Measurements from ENCODE around the gene SBF1. TPM values are rescaled to one million over a fixed set of nuclear protein-coding genes. Genes with fewer than 3 reads are reported as not detected.

The SBF1 gene
- total RNA-seq, 2 experiments from 2014 or later = 97.6 TPM

GRCh38 chr22:50463188-50463900 is 11.5 kb downstream of the SBF1 start:
- DNase-seq (no peak), ATAC-seq (no peak)
- Mint-ChIP-seq H3K4me3 (no peak overlapping the region), H3K27ac (no peak overlapping the region), H3K4me1 (no peaks in the 10 kb centered on the region), H3K9me3 (ENCODE audit: low read depth) (no peaks in the 10 kb centered on the region), H3K27me3 (no peaks in the 10 kb centered on the region), H3K36me3 (ENCODE audit: low read depth) (peaks cover 40% of the 10 kb centered on the region)
- intact Hi-C loops (cut with DNase I, micrococcal nuclease) = no loop called here
- ChIA-PET POLR2A (no interaction called here), CTCF (interaction anchor here (1.1 kb wide), 1 partner anchor 35 kb away, joined by 5 read pairs; no protein-coding TSS in a partner anchor)

- H3K4me1 Mint-ChIP-seq = no peaks in the 10 kb centered on the region
- H3K27ac Mint-ChIP-seq = no peak overlapping the region
- CTCF ChIA-PET = no interaction called here
- H3K27me3 Mint-ChIP-seq = no peaks in the 10 kb centered on the region
- H3K9me3 Mint-ChIP-seq (ENCODE audit: low read depth) = no peaks in the 10 kb centered on the region
- POLR2A ChIA-PET = no interaction called here
- ATAC-seq (no peak), DNase-seq (no peak)
- peaks cover 45% of the 10 kb centered on the region for H3K36me3 Mint-ChIP-seq (ENCODE audit: low read depth)
- intact Hi-C loops (cut with DNase I, micrococcal nuclease) = no loop called here
- no peak overlapping the region for H3K4me3 Mint-ChIP-seq
Measured at GRCh38 chr22:50461979-50462540, 12.8 kb downstream of the SBF1 start.

- H3K27ac Mint-ChIP-seq = no peak overlapping the region
- POLR2A ChIA-PET = no interaction called here
Measured at GRCh38 chr22:50461536-50461935, 13.3 kb downstream of the SBF1 start.

GRCh38 chr22:50460938-50461337 is 13.9 kb downstream of the SBF1 start:
- DNase-seq (no peak), ATAC-seq (no peak)
- H3K27me3 Mint-ChIP-seq = no peaks in the 10 kb centered on the region
- H3K9me3 Mint-ChIP-seq (ENCODE audit: low read depth) = no peaks in the 10 kb centered on the region
- no peak overlapping the region for H3K27ac Mint-ChIP-seq
- intact Hi-C loops (cut with DNase I, micrococcal nuclease) = no loop called here
- ChIA-PET CTCF (no interaction called here), POLR2A (no interaction called here)
- H3K4me1 Mint-ChIP-seq = no peaks in the 10 kb centered on the region
- no peak overlapping the region for H3K4me3 Mint-ChIP-seq
- peaks cover 35% of the 10 kb centered on the region for H3K36me3 Mint-ChIP-seq (ENCODE audit: low read depth)

More at GRCh38 chr22:50461536-50461935, 13.3 kb downstream of the SBF1 start:
- H3K4me3 Mint-ChIP-seq = no peak overlapping the region
- DNase-seq (no peak), ATAC-seq (no peak)
- intact Hi-C loops (cut with DNase I, micrococcal nuclease) = no loop called here
- no peaks in the 10 kb centered on the region for H3K9me3 Mint-ChIP-seq (ENCODE audit: low read depth)
- no peaks in the 10 kb centered on the region for H3K4me1 Mint-ChIP-seq
- CTCF ChIA-PET = no interaction called here
- no peaks in the 10 kb centered on the region for H3K27me3 Mint-ChIP-seq
- H3K36me3 Mint-ChIP-seq (ENCODE audit: low read depth) = peaks cover 41% of the 10 kb centered on the region

- ChIA-PET CTCF (no interaction called here), POLR2A (no interaction called here)
- H3K27ac Mint-ChIP-seq = no peak overlapping the region
- no peaks in the 10 kb centered on the region for H3K27me3 Mint-ChIP-seq
- H3K4me3 Mint-ChIP-seq = no peak overlapping the region
- ATAC-seq = no peak
- peaks cover 38% of the 10 kb centered on the region for H3K36me3 Mint-ChIP-seq (ENCODE audit: low read depth)
- intact Hi-C loops (cut with DNase I, micrococcal nuclease) = loop anchor here in 1 of 2 experiments (10.0 kb wide), 1 partner anchor 45 kb away; the partner anchor contains the start of genes LMF2 and NCAPH2
- no peaks in the 10 kb centered on the region for H3K4me1 Mint-ChIP-seq
- H3K9me3 Mint-ChIP-seq (ENCODE audit: low read depth) = no peaks in the 10 kb centered on the region
- DNase-seq = no peak
Measured at GRCh38 chr22:50459496-50460140, 15.2 kb downstream of the SBF1 start.

- ATAC-seq (no peak), DNase-seq (no peak)
- Mint-ChIP-seq H3K4me3 (no peak overlapping the region), H3K36me3 (ENCODE audit: low read depth) (peaks cover 37% of the 10 kb centered on the region), H3K9me3 (ENCODE audit: low read depth) (no peaks in the 10 kb centered on the region), H3K4me1 (peaks cover 2% of the 10 kb centered on the region), H3K27me3 (no peaks in the 10 kb centered on the region), H3K27ac (no peak overlapping the region)
- POLR2A ChIA-PET = no interaction called here
- CTCF ChIA-PET = no interaction called here
- intact Hi-C loops (cut with DNase I, micrococcal nuclease) = loop anchor here in 1 of 2 experiments (10.0 kb wide), 1 partner anchor 46 kb away; the partner anchor contains the start of genes LMF2 and NCAPH2
Measured at GRCh38 chr22:50459016-50459415, 15.8 kb downstream of the SBF1 start.

- Mint-ChIP-seq H3K27ac (no peak overlapping the region), H3K4me1 (peaks cover 11% of the 10 kb centered on the region), H3K27me3 (no peaks in the 10 kb centered on the region), H3K4me3 (no peak overlapping the region), H3K9me3 (ENCODE audit: low read depth) (no peaks in the 10 kb centered on the region), H3K36me3 (ENCODE audit: low read depth) (peaks cover 32% of the 10 kb centered on the region)
- ChIA-PET CTCF (interaction anchor here (0.6 to 1.7 kb wide), 3 partner anchors 12 to 86 kb away, joined by 3 to 4 read pairs (median 3); partner anchors contain the start of gene SCO2), POLR2A (interaction anchor here (0.9 kb wide), 1 partner anchor 83 kb away, joined by 3 read pairs; no protein-coding TSS in a partner anchor)
- peak; percentile 52 for DNase-seq
- peak; percentile 57 for ATAC-seq
- intact Hi-C loops (cut with DNase I, micrococcal nuclease) = loop anchor here in 1 of 2 experiments (10.0 kb wide), 1 partner anchor 48 kb away; the partner anchor contains the start of genes LMF2 and NCAPH2
Measured at GRCh38 chr22:50456466-50457234, 18.2 kb downstream of the SBF1 start.

- H3K27me3 Mint-ChIP-seq = no peaks in the 10 kb centered on the region
- DNase-seq (no peak), ATAC-seq (no peak)
- H3K4me3 Mint-ChIP-seq = no peak overlapping the region
- H3K36me3 Mint-ChIP-seq (ENCODE audit: low read depth) = peaks cover 34% of the 10 kb centered on the region
- ChIA-PET POLR2A (no interaction called here), CTCF (interaction anchor here (1.7 kb wide), 1 partner anchor 70 kb away, joined by 4 read pairs; the partner anchor contains the start of gene SCO2)
- no peak overlapping the region for H3K27ac Mint-ChIP-seq
- peaks cover 11% of the 10 kb centered on the region for H3K4me1 Mint-ChIP-seq
- no peaks in the 10 kb centered on the region for H3K9me3 Mint-ChIP-seq (ENCODE audit: low read depth)
- intact Hi-C loops (cut with DNase I, micrococcal nuclease) = loop anchor here in 1 of 2 experiments (10.0 kb wide), 1 partner anchor 49 kb away; the partner anchor contains the start of genes LMF2 and NCAPH2
Measured at GRCh38 chr22:50456026-50456425, 18.8 kb downstream of the SBF1 start.

GRCh38 chr22:50455201-50455600 is 19.6 kb downstream of the SBF1 start:
- no peaks in the 10 kb centered on the region for H3K9me3 Mint-ChIP-seq (ENCODE audit: low read depth)
- POLR2A ChIA-PET = no interaction called here
- CTCF ChIA-PET = interaction anchor here (1.7 kb wide), 1 partner anchor 70 kb away, joined by 4 read pairs; the partner anchor contains the start of gene SCO2
- intact Hi-C loops (cut with DNase I, micrococcal nuclease) = loop anchor here in 1 of 2 experiments (10.0 kb wide), 1 partner anchor 50 kb away; the partner anchor contains the start of genes LMF2 and NCAPH2
- no peaks in the 10 kb centered on the region for H3K27me3 Mint-ChIP-seq
- H3K4me3 Mint-ChIP-seq = no peak overlapping the region
- DNase-seq = no peak
- peaks cover 29% of the 10 kb centered on the region for H3K36me3 Mint-ChIP-seq (ENCODE audit: low read depth)
- peaks cover 11% of the 10 kb centered on the region for H3K4me1 Mint-ChIP-seq
- ATAC-seq = no peak
- H3K27ac Mint-ChIP-seq = no peak overlapping the region

- ChIA-PET CTCF (interaction anchor here (0.7 kb wide), 1 partner anchor 12 kb away, joined by 3 read pairs; no protein-coding TSS in a partner anchor), POLR2A (interaction anchor here (0.6 to 1.0 kb wide), 2 partner anchors 12 to 219 kb away, joined by 3 to 13 read pairs; no protein-coding TSS in a partner anchor)
Measured at GRCh38 chr22:50454556-50455075, 20.2 kb downstream of the SBF1 start.

More at GRCh38 chr22:50454556-50455075, 20.2 kb downstream of the SBF1 start:
- intact Hi-C loops (cut with DNase I, micrococcal nuclease) = loop anchor here (5.0 to 10.0 kb wide), 2 partner anchors 43 to 50 kb away; partner anchors contain the start of genes LMF2 (in 1 of the 2) and NCAPH2 (in 1 of the 2)
- Mint-ChIP-seq H3K4me3 (no peak overlapping the region), H3K9me3 (ENCODE audit: low read depth) (no peaks in the 10 kb centered on the region), H3K27me3 (no peaks in the 10 kb centered on the region), H3K27ac (no peak overlapping the region), H3K36me3 (ENCODE audit: low read depth) (peaks cover 30% of the 10 kb centered on the region), H3K4me1 (peaks cover 11% of the 10 kb centered on the region)
- no peak for DNase-seq
- no peak for ATAC-seq

All from activated CD4-positive, alpha-beta T cell treated with anti-CD3 and anti-CD28 coated beads for 36 hours (primary cell).